Measurements from ENCODE around the gene CATSPER3. TPM values are rescaled to one million over a fixed set of nuclear protein-coding genes. Genes with fewer than 3 reads are reported as not detected.

CATSPER3 gene
- total RNA-seq, 1 experiment from 2014 or later = 0.90 TPM

DNA sequence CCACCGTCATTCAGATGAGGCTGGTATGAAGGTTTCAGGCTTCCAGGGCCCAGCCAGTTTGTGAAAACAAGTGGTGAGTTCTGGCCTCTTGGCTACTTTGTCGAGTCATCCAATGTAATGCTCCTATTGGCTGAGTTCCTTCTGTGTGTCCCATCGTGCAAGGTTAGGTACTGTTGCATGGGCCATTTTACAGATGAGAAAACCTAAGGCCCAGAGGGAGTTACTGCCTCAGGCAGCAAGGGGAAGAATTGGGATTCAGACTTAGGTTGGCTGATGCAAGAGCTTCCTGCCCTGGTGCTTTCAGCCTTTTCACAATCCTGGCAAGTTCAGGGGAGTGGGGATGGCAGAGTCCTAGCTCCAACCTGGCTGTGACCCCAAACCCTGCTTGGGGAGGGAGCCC lies 83.7 kb downstream of the CATSPER3 start:
- H3K27me3 ChIP-seq (replicated peaks; ENCODE audit: insufficient read depth, low read depth, low read length, poor library complexity) = peaks cover 64% of the 10 kb centered on the region
- no peaks in the 10 kb centered on the region for H3K9me3 ChIP-seq (ENCODE audit: low read depth, low read length, poor library complexity, severe bottlenecking)
- no peaks in the 10 kb centered on the region for H3K36me3 ChIP-seq (ENCODE audit: insufficient read depth, low read length, poor library complexity, severe bottlenecking)
- no TSS peak for BruUV-seq (replicated peaks)
- H3K4me3 ChIP-seq (ENCODE audit: low read depth, low read length, poor library complexity, severe bottlenecking) = no peak overlapping the region
- no peak for DNase-seq (ENCODE audit: low spot score)
- H3K4me1 ChIP-seq (ENCODE audit: insufficient read depth, low read length, poor library complexity, severe bottlenecking) = no peaks in the 10 kb centered on the region
- POLR2A ChIA-PET (ENCODE audit: low non-redundant PET) = no interaction called here
- no peak for TF ChIP-seq EZH2 (IDR thresholded peaks at IDR 0.05; ENCODE audit: borderline replicate concordance, low read depth, low read length, poor library complexity, severe bottlenecking)
- TF ChIP-seq, protein P1, sequence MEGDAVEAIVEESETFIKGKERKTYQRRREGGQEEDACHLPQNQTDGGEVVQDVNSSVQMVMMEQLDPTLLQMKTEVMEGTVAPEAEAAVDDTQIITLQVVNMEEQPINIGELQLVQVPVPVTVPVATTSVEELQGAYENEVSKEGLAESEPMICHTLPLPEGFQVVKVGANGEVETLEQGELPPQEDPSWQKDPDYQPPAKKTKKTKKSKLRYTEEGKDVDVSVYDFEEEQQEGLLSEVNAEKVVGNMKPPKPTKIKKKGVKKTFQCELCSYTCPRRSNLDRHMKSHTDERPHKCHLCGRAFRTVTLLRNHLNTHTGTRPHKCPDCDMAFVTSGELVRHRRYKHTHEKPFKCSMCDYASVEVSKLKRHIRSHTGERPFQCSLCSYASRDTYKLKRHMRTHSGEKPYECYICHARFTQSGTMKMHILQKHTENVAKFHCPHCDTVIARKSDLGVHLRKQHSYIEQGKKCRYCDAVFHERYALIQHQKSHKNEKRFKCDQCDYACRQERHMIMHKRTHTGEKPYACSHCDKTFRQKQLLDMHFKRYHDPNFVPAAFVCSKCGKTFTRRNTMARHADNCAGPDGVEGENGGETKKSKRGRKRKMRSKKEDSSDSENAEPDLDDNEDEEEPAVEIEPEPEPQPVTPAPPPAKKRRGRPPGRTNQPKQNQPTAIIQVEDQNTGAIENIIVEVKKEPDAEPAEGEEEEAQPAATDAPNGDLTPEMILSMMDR (conservative IDR thresholded peaks at IDR 0.05; ENCODE audit: low read depth, low read length) = no peak
- CTCF ChIA-PET = no interaction called here
- H3K27ac ChIP-seq (ENCODE audit: low read depth, low read length, poor library complexity, severe bottlenecking) = no peak overlapping the region
- intact Hi-C loops (cut with micrococcal nuclease; ENCODE audit: unreplicated experiment) = no loop called here

DNA sequence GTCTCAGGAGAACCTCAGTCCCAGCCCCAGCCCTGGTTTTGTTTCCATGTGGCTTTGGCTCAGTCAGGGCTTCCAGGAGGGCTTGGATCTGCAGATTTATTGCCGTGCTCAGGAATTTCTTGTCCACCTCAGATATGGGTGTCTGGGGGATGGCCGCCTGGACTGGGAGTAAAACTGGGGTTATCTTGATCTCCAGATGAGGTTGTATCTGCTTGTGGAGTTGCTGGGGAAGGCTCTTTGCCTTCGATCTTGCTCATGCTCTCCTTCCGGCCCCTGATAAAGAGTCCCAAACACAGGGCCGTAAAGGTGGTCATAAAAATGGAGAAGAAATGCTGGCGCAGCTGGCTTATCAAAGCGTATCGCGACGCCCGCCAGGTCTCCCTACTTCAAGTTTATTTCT lies 84.2 kb downstream of the CATSPER3 start:
- intact Hi-C loops (cut with micrococcal nuclease; ENCODE audit: unreplicated experiment) = no loop called here
- no peak for DNase-seq (ENCODE audit: low spot score)
- ChIA-PET CTCF (no interaction called here), POLR2A (ENCODE audit: low non-redundant PET) (no interaction called here)
- Histone ChIP-seq H3K27ac (ENCODE audit: low read depth, low read length, poor library complexity, severe bottlenecking) (no peak overlapping the region), H3K27me3 (replicated peaks; ENCODE audit: insufficient read depth, low read depth, low read length, poor library complexity) (peaks cover 66% of the 10 kb centered on the region), H3K4me3 (ENCODE audit: low read depth, low read length, poor library complexity, severe bottlenecking) (no peak overlapping the region), H3K9me3 (ENCODE audit: low read depth, low read length, poor library complexity, severe bottlenecking) (no peaks in the 10 kb centered on the region), H3K4me1 (ENCODE audit: insufficient read depth, low read length, poor library complexity, severe bottlenecking) (no peaks in the 10 kb centered on the region), H3K36me3 (ENCODE audit: insufficient read depth, low read length, poor library complexity, severe bottlenecking) (no peaks in the 10 kb centered on the region)
- TF ChIP-seq, protein P1 (conservative IDR thresholded peaks at IDR 0.05; ENCODE audit: low read depth, low read length) = no peak
- TF ChIP-seq EZH2 (IDR thresholded peaks at IDR 0.05; ENCODE audit: borderline replicate concordance, low read depth, low read length, poor library complexity, severe bottlenecking) = no peak
- BruUV-seq (replicated peaks) = no TSS peak

DNA sequence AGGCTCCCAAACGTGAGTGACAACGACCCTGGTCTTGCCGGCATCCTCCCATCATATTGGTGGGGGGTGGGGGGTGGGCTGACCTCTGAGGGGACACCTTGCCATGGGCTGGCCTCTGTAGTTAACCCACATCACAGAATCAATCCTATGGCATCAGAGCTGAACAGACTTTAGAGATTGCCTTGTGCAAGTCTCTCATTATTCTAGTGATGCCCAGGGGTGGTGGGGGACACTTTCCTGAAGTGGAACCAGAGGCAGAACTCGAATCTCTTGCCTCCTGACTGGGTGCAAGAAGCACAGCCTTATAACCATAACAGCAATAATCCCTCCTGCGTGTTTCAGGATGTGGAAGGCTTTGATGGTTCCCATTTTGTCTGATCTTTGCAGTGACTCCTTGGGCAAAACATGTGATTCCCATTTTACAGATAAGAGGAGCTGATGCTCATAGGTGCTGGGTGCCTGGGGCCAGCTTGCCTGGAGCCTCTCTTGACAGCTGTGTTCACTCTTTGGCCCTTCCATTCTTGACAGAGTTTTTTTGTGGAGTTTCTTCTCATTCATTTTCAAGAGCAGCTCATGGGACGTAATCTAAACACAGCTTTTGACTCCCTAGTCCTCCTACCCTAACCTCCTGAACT lies 84.9 kb downstream of the CATSPER3 start:
- no peak for DNase-seq (ENCODE audit: low spot score)
- Histone ChIP-seq H3K27me3 (replicated peaks; ENCODE audit: insufficient read depth, low read depth, low read length, poor library complexity) (peaks cover 66% of the 10 kb centered on the region), H3K36me3 (ENCODE audit: insufficient read depth, low read length, poor library complexity, severe bottlenecking) (no peaks in the 10 kb centered on the region), H3K4me1 (ENCODE audit: insufficient read depth, low read length, poor library complexity, severe bottlenecking) (no peaks in the 10 kb centered on the region), H3K9me3 (ENCODE audit: low read depth, low read length, poor library complexity, severe bottlenecking) (no peaks in the 10 kb centered on the region), H3K27ac (ENCODE audit: low read depth, low read length, poor library complexity, severe bottlenecking) (no peak overlapping the region), H3K4me3 (ENCODE audit: low read depth, low read length, poor library complexity, severe bottlenecking) (no peak overlapping the region)
- intact Hi-C loops (cut with micrococcal nuclease; ENCODE audit: unreplicated experiment) = no loop called here
- POLR2A ChIA-PET (ENCODE audit: low non-redundant PET) = no interaction called here
- TF ChIP-seq, protein P1 (conservative IDR thresholded peaks at IDR 0.05; ENCODE audit: low read depth, low read length) = no peak
- no TSS peak for BruUV-seq (replicated peaks)
- CTCF ChIA-PET = no interaction called here

Measured in A673 (cell line).